Upper lobe of left lung (tissue), 6 donors: ENCODE results near the gene HAUS3. TPM values are rescaled to one million over a fixed set of nuclear protein-coding genes. Genes with fewer than 3 reads are reported as not detected.

Experiments used
- ATAC-seq, 2 donors: fragments of 200-7000 bp; cut with Tn5 transposase; one replicate each; pipeline ENCODE4 v1.9.1; 2022; ENCODE audit warnings: mild to moderate bottlenecking in 2 of 2, moderate library complexity in 2 of 2; ENCODE audit not compliant: low FRiP score in 2 of 2
- DNase-seq, 2 donors: peaks; one replicate each; pipeline ENCODE4 v3.0.0-alpha.2; 2019 to 2020
- H3K27ac ChIP-seq, 4 donors: fragments of 200-600 bp; sonication (generic); one replicate each; pipeline ENCODE4 v1.5.1; 2016 to 2019
- H3K27me3 ChIP-seq, 4 donors: fragments of 200-600 bp; sonication (generic); one replicate each; pipeline ENCODE4 v1.5.1; 2017 to 2019
- H3K36me3 ChIP-seq, 4 donors: fragments of 200-600 bp; sonication (generic); one replicate each; pipeline ENCODE4 v1.5.1; 2016 to 2019
- H3K4me1 ChIP-seq, 4 donors: fragments of 200-600 bp; sonication (generic); one replicate each; pipeline ENCODE4 v1.5.1; 2018 to 2019
- H3K4me3 ChIP-seq, 4 donors: fragments of 200-600 bp; sonication (generic); one replicate each; pipeline ENCODE4 v1.5.1; 2017 to 2019; ENCODE audit warnings: mild to moderate bottlenecking in 2 of 4, moderate library complexity in 1 of 4
- H3K9me3 ChIP-seq, 4 donors: fragments of 200-600 bp; sonication (generic); one replicate each; pipeline ENCODE4 v1.5.1; 2018 to 2019
- CTCF ChIP-seq, 6 experiments: fragments of 450-650 bp in 4 of 6; fragments of 200-600 bp in 2 of 6; sonication (generic) in 2 of 6; IDR thresholded peaks; one replicate each; pipeline ENCODE4 v1.5.1; 2016 to 2019; ENCODE audit warnings: antibody characterized with exemption in 6 of 6
- EP300 ChIP-seq, 4 donors: sonication (generic); formaldehyde crosslinking; IDR thresholded peaks; one replicate each; pipeline ENCODE4 v1.5.1; 2017; ENCODE audit warnings: antibody characterized with exemption in 4 of 4, control low read depth in 2 of 4
- POLR2A ChIP-seq, 4 donors: fragments of 450-650 bp; IDR thresholded peaks; one replicate each; pipeline ENCODE4 v1.5.1; 2016 to 2017; ENCODE audit warnings: antibody characterized with exemption in 4 of 4, mild to moderate bottlenecking in 2 of 4
- POLR2AphosphoS5 ChIP-seq, 2 donors: sonication (generic); formaldehyde crosslinking; IDR thresholded peaks; one replicate each; pipeline ENCODE4 v1.5.1; 2017; ENCODE audit warnings: antibody characterized with exemption in 2 of 2
- WGBS, 2 donors: methylation state at CpG; one replicate each; pipeline ENCODE4 v1.1.5; 2017 to 2018; 5-methylcytosine and 5-hydroxymethylcytosine counted together
- total RNA-seq, 6 donors: library from RNA; depleted of rRNA in 4 of 6; stranded (reverse); fragments of >200 nt in 4 of 6; gene quantifications; one replicate each; pipeline versions ENCODE4 v1.1.0 to v1.2.1, GENCODE V29; 2016 to 2021
- donor health status: DM: no; HTN: no; CAD: no; lungs with moderate emphysema.
- donor health status: DM: no; HTN: yes; CAD: no; lungs with severe emphysema.

Gene HAUS3
- total RNA-seq, 6 donors from 2014 or later, result 8.2 to 21.0 (median 12.5) TPM

- peaks cover 0 to 15% (median 5%) of the 10 kb centered on the region in 4 donors for H3K36me3 ChIP-seq
- ATAC-seq, result no peak
- H3K27ac ChIP-seq, result peak overlapping the region in 3 of 4 donors; percentile 7 to 60 (median 15)
- H3K4me1 ChIP-seq, result peaks cover 22 to 32% (median 26%) of the 10 kb centered on the region in 4 donors
- H3K27me3 ChIP-seq, result no peaks in the 10 kb centered on the region
- H3K9me3 ChIP-seq, result no peaks in the 10 kb centered on the region
- no peak overlapping the region for H3K4me3 ChIP-seq
- no peak for TF ChIP-seq POLR2AphosphoS5 (IDR thresholded peaks at IDR 0.05)
- 86 to 91% methylated on average over 7 to 14 of the region's 18 CpGs for WGBS, 2 donors
- DNase-seq, result peak in 1 of 2 donors; percentile 80
Measured at GRCh38 chr4:2267320-2267811, 25.4 kb upstream of the HAUS3 start.

DNA sequence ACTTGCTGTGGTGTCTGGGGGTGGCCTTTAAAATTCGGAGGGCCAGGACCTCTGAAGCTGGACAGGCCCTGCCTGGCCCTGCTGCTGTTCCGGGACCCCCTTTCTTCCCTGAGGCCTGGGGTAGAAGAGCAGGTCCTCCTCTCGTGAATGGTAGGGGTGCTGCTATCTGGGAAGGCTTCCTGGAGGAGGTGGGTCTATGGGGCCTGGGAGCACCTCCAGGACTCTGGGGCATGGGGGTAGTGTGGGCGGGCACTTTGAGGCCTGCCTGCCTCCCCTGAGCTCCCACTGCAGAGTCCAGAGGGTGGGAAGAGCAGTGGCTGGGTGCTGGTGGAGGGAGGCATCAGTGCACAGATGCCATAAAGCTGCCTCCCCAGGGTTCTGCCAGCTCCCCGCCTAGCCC, 24.9 kb upstream of the HAUS3 start:
- ATAC-seq (no peak), DNase-seq (no peak)
- Histone ChIP-seq H3K27me3 (no peaks in the 10 kb centered on the region), H3K27ac (peak overlapping the region in 3 of 4 donors; percentile 7 to 60 (median 15)), H3K36me3 (peaks cover 0 to 11% (median 5%) of the 10 kb centered on the region in 4 donors), H3K4me3 (no peak overlapping the region), H3K9me3 (no peaks in the 10 kb centered on the region), H3K4me1 (peaks cover 22 to 32% (median 26%) of the 10 kb centered on the region in 4 donors)
- TF ChIP-seq EP300 (IDR thresholded peaks at IDR 0.05) (no peak), POLR2A (IDR thresholded peaks at IDR 0.05) (no peak), CTCF (IDR thresholded peaks at IDR 0.05) (no peak), POLR2AphosphoS5 (IDR thresholded peaks at IDR 0.05) (no peak)
- 91 to 100% methylated on average over 1 to 4 of the region's 5 CpGs for WGBS, 2 donors

- DNase-seq, result peak; percentile 63 to 90
- TF ChIP-seq EP300 (IDR thresholded peaks at IDR 0.05), result no peak
- no peak for TF ChIP-seq CTCF (IDR thresholded peaks at IDR 0.05)
- no peak for TF ChIP-seq POLR2A (IDR thresholded peaks at IDR 0.05)
- no peak for TF ChIP-seq POLR2AphosphoS5 (IDR thresholded peaks at IDR 0.05)
- no peaks in the 10 kb centered on the region for H3K9me3 ChIP-seq
- no peak overlapping the region for H3K4me3 ChIP-seq
- ATAC-seq, result no peak
- peak overlapping the region; percentile 15 to 80 (median 62) for H3K27ac ChIP-seq
- H3K36me3 ChIP-seq, result peaks cover 0 to 10% (median 3%) of the 10 kb centered on the region in 4 donors
- WGBS, 2 donors, result 35 to 50% methylated on average over 7 to 8 of the region's 8 CpGs
- H3K27me3 ChIP-seq, result no peaks in the 10 kb centered on the region
- H3K4me1 ChIP-seq, result peaks cover 22 to 32% (median 26%) of the 10 kb centered on the region in 4 donors
Measured at GRCh38 chr4:2266181-2266580, 24.3 kb upstream of the HAUS3 start.

DNA sequence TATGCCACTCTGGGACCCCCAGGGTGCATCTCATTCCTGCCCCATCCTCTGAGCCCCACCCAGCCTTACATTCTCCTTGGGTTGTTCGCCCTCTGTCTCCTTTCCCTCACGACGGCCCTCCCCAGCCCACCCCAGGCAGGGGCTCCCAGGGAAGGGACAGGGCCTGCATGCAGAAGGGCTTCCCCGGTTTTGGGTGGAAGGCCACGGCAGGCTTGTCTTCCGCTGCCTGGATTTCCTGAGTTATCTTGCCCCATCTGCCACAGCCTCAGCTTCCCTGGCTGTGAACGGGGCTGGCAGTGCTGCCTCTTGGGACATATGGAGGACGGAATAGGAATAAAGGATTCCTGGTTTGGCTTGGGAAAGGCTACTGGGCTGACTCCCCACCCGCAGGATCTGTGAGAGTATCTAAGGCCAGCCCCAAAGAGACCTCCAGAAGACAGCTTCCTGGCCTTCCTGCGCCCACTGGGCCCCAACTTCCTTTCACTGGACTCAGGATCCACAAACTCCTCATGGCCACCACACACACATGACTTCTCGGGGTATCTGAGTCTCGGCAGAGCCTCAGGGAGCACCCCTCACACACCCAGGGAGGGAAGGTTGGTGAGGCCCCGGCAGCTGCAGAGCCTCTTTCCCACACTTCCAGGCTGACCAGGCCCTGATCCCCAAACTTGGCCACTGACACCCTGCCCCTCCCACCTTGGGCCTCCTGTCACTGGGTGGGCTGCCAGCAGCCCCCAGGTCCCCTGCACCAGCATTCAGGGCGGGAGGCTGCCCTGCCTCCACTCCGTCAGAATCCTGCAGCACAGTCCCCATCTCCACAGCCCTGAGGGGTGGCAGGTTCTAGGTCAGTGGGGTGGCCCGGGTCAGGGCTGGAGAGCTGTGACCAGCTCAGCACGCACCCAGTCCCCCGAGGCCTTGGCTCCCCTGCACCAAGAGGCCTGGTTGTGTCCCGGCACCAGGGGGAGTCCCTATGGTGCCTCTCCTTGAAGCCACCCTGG, 23.5 kb upstream of the HAUS3 start:
- DNase-seq, result peak in 1 of 2 donors; percentile 56
- WGBS, 2 donors, result 76 to 91% methylated on average over 8 to 18 of the region's 19 CpGs
- Histone ChIP-seq H3K9me3 (no peaks in the 10 kb centered on the region), H3K27me3 (no peaks in the 10 kb centered on the region), H3K4me1 (peaks cover 27 to 40% (median 32%) of the 10 kb centered on the region in 4 donors), H3K27ac (peak overlapping the region; percentile 15 to 80 (median 62)), H3K36me3 (peaks cover 0 to 3% (median 0%) of the 10 kb centered on the region in 4 donors), H3K4me3 (no peak overlapping the region)
- ATAC-seq, result no peak
- TF ChIP-seq CTCF (IDR thresholded peaks at IDR 0.05) (no peak), EP300 (IDR thresholded peaks at IDR 0.05) (no peak), POLR2AphosphoS5 (IDR thresholded peaks at IDR 0.05) (no peak), POLR2A (IDR thresholded peaks at IDR 0.05) (no peak)

DNA sequence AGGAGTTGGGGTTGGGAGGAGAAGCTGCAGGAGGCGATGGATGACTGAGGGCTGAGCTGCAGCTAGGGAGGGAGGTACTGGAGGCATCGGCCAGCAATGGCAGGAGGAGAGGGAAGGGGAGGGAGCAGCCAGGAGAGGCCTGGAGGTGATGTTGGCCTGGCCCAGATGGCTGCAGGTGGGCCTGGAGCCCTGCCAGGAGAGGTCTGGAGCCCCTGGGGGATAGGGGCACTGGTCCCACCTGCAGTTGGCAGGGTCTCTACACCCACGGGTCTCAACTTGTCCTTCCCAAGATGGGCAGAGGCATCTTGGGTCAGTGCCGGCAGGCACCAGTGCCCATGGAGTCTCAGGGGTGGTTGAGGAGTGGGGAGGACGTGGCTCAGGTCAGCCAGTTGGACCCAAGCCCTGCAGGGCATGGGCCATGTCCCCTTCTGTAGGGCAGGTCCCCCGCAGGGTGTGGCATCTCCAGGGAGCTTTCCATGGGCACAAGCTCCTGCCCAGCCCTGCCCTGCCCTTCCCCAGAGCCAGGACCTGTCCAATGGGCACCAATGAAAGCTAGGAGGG, 22.6 kb upstream of the HAUS3 start:
- no peak for TF ChIP-seq CTCF (IDR thresholded peaks at IDR 0.05)
- no peak for TF ChIP-seq POLR2AphosphoS5 (IDR thresholded peaks at IDR 0.05)
- TF ChIP-seq POLR2A (IDR thresholded peaks at IDR 0.05), result no peak
- TF ChIP-seq EP300 (IDR thresholded peaks at IDR 0.05), result no peak
- Histone ChIP-seq H3K9me3 (no peaks in the 10 kb centered on the region), H3K27me3 (no peaks in the 10 kb centered on the region), H3K36me3 (peaks cover 0 to 5% (median 0%) of the 10 kb centered on the region in 4 donors), H3K4me3 (no peak overlapping the region), H3K4me1 (peaks cover 35 to 48% (median 40%) of the 10 kb centered on the region in 4 donors), H3K27ac (peak overlapping the region in 2 of 4 donors; percentile 60 to 80)
- DNase-seq (peak in 1 of 2 donors; percentile 48), ATAC-seq (no peak)
- WGBS, 2 donors, result 80 to 82% methylated on average over 2 to 5 of the region's 6 CpGs
